ENCODE results near the gene ADAMTSL1. TPM values are rescaled to one million over a fixed set of nuclear protein-coding genes. Genes with fewer than 3 reads are reported as not detected.
"Not testable (repeated sequence)": the region's sequence is repeated elsewhere in the genome, so short reads cannot be mapped to it uniquely, and the experiment has no call there.

The ADAMTSL1 gene
- total RNA-seq, 1 donor from 2014 or later = not detected

GRCh38 chr9:18920141-18921084 lies 446.5 kb downstream of the ADAMTSL1 start:
- H3K4me3 Mint-ChIP-seq (ENCODE audit: low read depth) = no peak overlapping the region
- H3K36me3 Mint-ChIP-seq (ENCODE audit: low read depth) = no peaks in the 10 kb centered on the region
- no peaks in the 10 kb centered on the region for H3K27me3 Mint-ChIP-seq (ENCODE audit: low read depth)
- no peaks in the 10 kb centered on the region for H3K9me3 Mint-ChIP-seq
- no peaks in the 10 kb centered on the region for H3K4me1 Mint-ChIP-seq (ENCODE audit: low read depth)
- intact Hi-C loops (cut with micrococcal nuclease) = no loop called here
- no peak overlapping the region for H3K27ac Mint-ChIP-seq
- no peak for DNase-seq (ENCODE audit: low spot score)

- no peaks in the 10 kb centered on the region for H3K36me3 Mint-ChIP-seq (ENCODE audit: low read depth)
- H3K27ac Mint-ChIP-seq = no peak overlapping the region
- no peaks in the 10 kb centered on the region for H3K27me3 Mint-ChIP-seq (ENCODE audit: low read depth)
- H3K4me3 Mint-ChIP-seq (ENCODE audit: low read depth) = no peak overlapping the region
- no peaks in the 10 kb centered on the region for H3K9me3 Mint-ChIP-seq
- intact Hi-C loops (cut with micrococcal nuclease) = no loop called here
- DNase-seq (ENCODE audit: low spot score) = no peak
- H3K4me1 Mint-ChIP-seq (ENCODE audit: low read depth) = no peaks in the 10 kb centered on the region
These were observed 447.6 kb downstream of the ADAMTSL1 start for GRCh38 chr9:18921366-18922075.

GRCh38 chr9:18922161-18922885 lies 448.4 kb downstream of the ADAMTSL1 start:
- Mint-ChIP-seq H3K4me3 (ENCODE audit: low read depth) (no peak overlapping the region), H3K4me1 (ENCODE audit: low read depth) (no peaks in the 10 kb centered on the region), H3K27me3 (ENCODE audit: low read depth) (no peaks in the 10 kb centered on the region), H3K9me3 (no peaks in the 10 kb centered on the region), H3K27ac (no peak overlapping the region), H3K36me3 (ENCODE audit: low read depth) (no peaks in the 10 kb centered on the region)
- no peak for DNase-seq (ENCODE audit: low spot score)
- intact Hi-C loops (cut with micrococcal nuclease) = no loop called here

GRCh38 chr9:18923167-18923566 lies 449.2 kb downstream of the ADAMTSL1 start:
- no peak overlapping the region for H3K27ac Mint-ChIP-seq
- H3K9me3 Mint-ChIP-seq = no peaks in the 10 kb centered on the region
- no peak for DNase-seq (ENCODE audit: low spot score)
- no peaks in the 10 kb centered on the region for H3K27me3 Mint-ChIP-seq (ENCODE audit: low read depth)
- no peaks in the 10 kb centered on the region for H3K4me1 Mint-ChIP-seq (ENCODE audit: low read depth)
- no peak overlapping the region for H3K4me3 Mint-ChIP-seq (ENCODE audit: low read depth)
- no peaks in the 10 kb centered on the region for H3K36me3 Mint-ChIP-seq (ENCODE audit: low read depth)
- intact Hi-C loops (cut with micrococcal nuclease) = no loop called here

GRCh38 chr9:18923671-18924430 lies 449.9 kb downstream of the ADAMTSL1 start:
- DNase-seq (ENCODE audit: low spot score) = no peak
- no peaks in the 10 kb centered on the region for H3K27me3 Mint-ChIP-seq (ENCODE audit: low read depth)
- H3K4me1 Mint-ChIP-seq (ENCODE audit: low read depth) = no peaks in the 10 kb centered on the region
- H3K4me3 Mint-ChIP-seq (ENCODE audit: low read depth) = no peak overlapping the region
- no peak overlapping the region for H3K27ac Mint-ChIP-seq
- intact Hi-C loops (cut with micrococcal nuclease) = no loop called here
- no peaks in the 10 kb centered on the region for H3K36me3 Mint-ChIP-seq (ENCODE audit: low read depth)
- H3K9me3 Mint-ChIP-seq = no peaks in the 10 kb centered on the region

GRCh38 chr9:18925880-18926279 lies 451.9 kb downstream of the ADAMTSL1 start:
- Mint-ChIP-seq H3K4me1 (ENCODE audit: low read depth) (no peaks in the 10 kb centered on the region), H3K27me3 (ENCODE audit: low read depth) (no peaks in the 10 kb centered on the region), H3K9me3 (no peaks in the 10 kb centered on the region), H3K27ac (no peak overlapping the region), H3K4me3 (ENCODE audit: low read depth) (no peak overlapping the region), H3K36me3 (ENCODE audit: low read depth) (no peaks in the 10 kb centered on the region)
- DNase-seq (ENCODE audit: low spot score) = no peak
- intact Hi-C loops (cut with micrococcal nuclease) = no loop called here

GRCh38 chr9:18926513-18926912 lies 452.6 kb downstream of the ADAMTSL1 start:
- Mint-ChIP-seq H3K27me3 (ENCODE audit: low read depth) (no peaks in the 10 kb centered on the region), H3K27ac (no peak overlapping the region), H3K4me1 (ENCODE audit: low read depth) (no peaks in the 10 kb centered on the region), H3K9me3 (no peaks in the 10 kb centered on the region), H3K36me3 (ENCODE audit: low read depth) (no peaks in the 10 kb centered on the region), H3K4me3 (ENCODE audit: low read depth) (no peak overlapping the region)
- no peak for DNase-seq (ENCODE audit: low spot score)
- intact Hi-C loops (cut with micrococcal nuclease) = no loop called here

GRCh38 chr9:18928711-18929110 lies 454.8 kb downstream of the ADAMTSL1 start:
- intact Hi-C loops (cut with micrococcal nuclease) = no loop called here
- Mint-ChIP-seq H3K36me3 (ENCODE audit: low read depth) (no peaks in the 10 kb centered on the region), H3K4me3 (ENCODE audit: low read depth) (no peak overlapping the region), H3K27me3 (ENCODE audit: low read depth) (no peaks in the 10 kb centered on the region), H3K27ac (no peak overlapping the region), H3K4me1 (ENCODE audit: low read depth) (no peaks in the 10 kb centered on the region), H3K9me3 (no peaks in the 10 kb centered on the region)
- no peak for DNase-seq (ENCODE audit: low spot score)

- H3K36me3 Mint-ChIP-seq (ENCODE audit: low read depth); intact Hi-C loops (cut with micrococcal nuclease); DNase-seq (ENCODE audit: low spot score); H3K4me1 Mint-ChIP-seq (ENCODE audit: low read depth); H3K27ac Mint-ChIP-seq; H3K4me3 Mint-ChIP-seq (ENCODE audit: low read depth); H3K9me3 Mint-ChIP-seq; H3K27me3 Mint-ChIP-seq (ENCODE audit: low read depth): not testable (repeated sequence)
These were observed 456.7 kb downstream of the ADAMTSL1 start for GRCh38 chr9:18930611-18931010.

- no peaks in the 10 kb centered on the region for H3K4me1 Mint-ChIP-seq (ENCODE audit: low read depth)
These were observed 461.6 kb downstream of the ADAMTSL1 start for GRCh38 chr9:18935541-18935940.

GRCh38 chr9:18936094-18936871 lies 462.3 kb downstream of the ADAMTSL1 start:
- intact Hi-C loops (cut with micrococcal nuclease) = no loop called here
- Mint-ChIP-seq H3K27ac (no peak overlapping the region), H3K27me3 (ENCODE audit: low read depth) (peaks cover 2% of the 10 kb centered on the region), H3K4me1 (ENCODE audit: low read depth) (no peaks in the 10 kb centered on the region), H3K4me3 (ENCODE audit: low read depth) (no peak overlapping the region), H3K9me3 (no peaks in the 10 kb centered on the region), H3K36me3 (ENCODE audit: low read depth) (no peaks in the 10 kb centered on the region)
- no peak for DNase-seq (ENCODE audit: low spot score)

More at GRCh38 chr9:18935541-18935940, 461.6 kb downstream of the ADAMTSL1 start:
- Mint-ChIP-seq H3K9me3 (no peaks in the 10 kb centered on the region), H3K36me3 (ENCODE audit: low read depth) (no peaks in the 10 kb centered on the region), H3K27me3 (ENCODE audit: low read depth) (peaks cover 2% of the 10 kb centered on the region), H3K4me3 (ENCODE audit: low read depth) (no peak overlapping the region), H3K27ac (no peak overlapping the region)
- DNase-seq (ENCODE audit: low spot score) = no peak
- intact Hi-C loops (cut with micrococcal nuclease) = no loop called here

- no peak for DNase-seq (ENCODE audit: low spot score)
- no peaks in the 10 kb centered on the region for H3K9me3 Mint-ChIP-seq
- H3K36me3 Mint-ChIP-seq (ENCODE audit: low read depth) = no peaks in the 10 kb centered on the region
- H3K4me1 Mint-ChIP-seq (ENCODE audit: low read depth) = no peaks in the 10 kb centered on the region
- no peak overlapping the region for H3K4me3 Mint-ChIP-seq (ENCODE audit: low read depth)
- intact Hi-C loops (cut with micrococcal nuclease) = no loop called here
- no peak overlapping the region for H3K27ac Mint-ChIP-seq
- peaks cover 3% of the 10 kb centered on the region for H3K27me3 Mint-ChIP-seq (ENCODE audit: low read depth)
These were observed 466.0 kb downstream of the ADAMTSL1 start for GRCh38 chr9:18939943-18940342.
